Lower lobe of right lung (tissue), 2 donors: ENCODE results near the gene CEACAM3. TPM values are rescaled to one million over a fixed set of nuclear protein-coding genes. Genes with fewer than 3 reads are reported as not detected.

Experiments used
- ATAC-seq, 2 donors: fragments of 200-7000 bp; cut with Tn5 transposase; one replicate each; pipeline ENCODE4 v1.9.1; 2020 to 2022; ENCODE audit warnings: mild to moderate bottlenecking in 2 of 2, moderate library complexity in 2 of 2
- DNase-seq: peaks from one replicate; pipeline ENCODE4 v3.0.0-alpha.2; 2020
- H3K27ac ChIP-seq: fragments of 200-600 bp; one replicate; pipeline ENCODE4 v1.8.0; 2022
- H3K27me3 ChIP-seq: fragments of 200-600 bp; one replicate; pipeline ENCODE4 v1.8.0; 2022; ENCODE audit warnings: low read depth
- H3K36me3 ChIP-seq: fragments of 200-600 bp; one replicate; pipeline ENCODE4 v1.8.0; 2022; ENCODE audit warnings: mild to moderate bottlenecking
- H3K4me1 ChIP-seq: fragments of 200-600 bp; one replicate; pipeline ENCODE4 v1.8.0; 2022
- H3K4me3 ChIP-seq: fragments of 200-600 bp; one replicate; pipeline ENCODE4 v1.8.0; 2022; ENCODE audit warnings: mild to moderate bottlenecking
- H3K9me3 ChIP-seq: fragments of 200-600 bp; one replicate; pipeline ENCODE4 v1.8.0; 2022
- CTCF ChIP-seq: fragments of 200-600 bp; IDR thresholded peaks from one replicate; pipeline ENCODE4 v1.8.0; 2022; ENCODE audit warnings: antibody characterized with exemption, mild to moderate bottlenecking
- intact Hi-C: fragments of 100-400 bp; cut with DNase I; formaldehyde crosslinking; loops from one replicate; pipeline ENCODE4 v1.11.0; 2022
- total RNA-seq: library from RNA; stranded (reverse); fragmentation: NEBNext Ultra II Directional; extraction: Animal tissue kit (Norgen Biotek cat#: 25700); gene quantifications from one replicate; pipeline ENCODE4 v1.2.1, GENCODE V29; 2021
- donor health status: DM: no; HTN: yes; CAD: no; lungs with severe emphysema.

The CEACAM3 gene
- total RNA-seq, 1 donor from 2014 or later, result 4.3 TPM

GRCh38 chr19:41845001-41845050, 48.4 kb downstream of the CEACAM3 start, which contains the start of gene DMRTC2:
Gene DMRTC2, plus strand, starts transcription at chr19:41845042. Its CDS starts 2,387 bp downstream, at chr19:41847429.
- DNase-seq, result no peak
- H3K9me3 ChIP-seq, result no peaks in the 10 kb centered on the region
- H3K4me3 ChIP-seq, result no peak within 1 kb of the TSS
- no peaks in the 10 kb centered on the region for H3K4me1 ChIP-seq
- intact Hi-C loops, result no loop called here
- H3K36me3 ChIP-seq, result no peaks in the 10 kb centered on the region
- peaks cover 21% of the 10 kb centered on the region for H3K27me3 ChIP-seq
- no peak within 1 kb of the TSS for H3K27ac ChIP-seq
- no peak for TF ChIP-seq CTCF
- ATAC-seq, result no peak

- H3K36me3 ChIP-seq, result no peaks in the 10 kb centered on the region
- intact Hi-C loops, result no loop called here
- TF ChIP-seq CTCF, result no peak
- no peak for ATAC-seq
- peaks cover 21% of the 10 kb centered on the region for H3K27me3 ChIP-seq
- H3K4me1 ChIP-seq, result no peaks in the 10 kb centered on the region
- no peak overlapping the region for H3K27ac ChIP-seq
- no peak overlapping the region for H3K4me3 ChIP-seq
- no peak for DNase-seq
- H3K9me3 ChIP-seq, result no peaks in the 10 kb centered on the region
Observed at GRCh38 chr19:41845051-41845590, 48.7 kb downstream of the CEACAM3 start.

- ATAC-seq (no peak), DNase-seq (no peak)
- no peaks in the 10 kb centered on the region for H3K36me3 ChIP-seq
- H3K4me1 ChIP-seq, result no peaks in the 10 kb centered on the region
- intact Hi-C loops, result no loop called here
- no peak for TF ChIP-seq CTCF
- peaks cover 8% of the 10 kb centered on the region for H3K27me3 ChIP-seq
- no peak overlapping the region for H3K4me3 ChIP-seq
- no peak overlapping the region for H3K27ac ChIP-seq
- no peaks in the 10 kb centered on the region for H3K9me3 ChIP-seq
Observed at GRCh38 chr19:41847351-41848105, 51.1 kb downstream of the CEACAM3 start.

GRCh38 chr19:41848666-41849065, 52.3 kb downstream of the CEACAM3 start:
- ATAC-seq, result no peak

GRCh38 chr19:41849067-41849466, 52.7 kb downstream of the CEACAM3 start:
- no peak for TF ChIP-seq CTCF
- Histone ChIP-seq H3K36me3 (no peaks in the 10 kb centered on the region), H3K9me3 (no peaks in the 10 kb centered on the region), H3K4me1 (no peaks in the 10 kb centered on the region), H3K4me3 (no peak overlapping the region), H3K27ac (no peak overlapping the region), H3K27me3 (peaks cover 10% of the 10 kb centered on the region)
- DNase-seq (no peak), ATAC-seq (no peak)
- intact Hi-C loops, result no loop called here

More at GRCh38 chr19:41848666-41849065, 52.3 kb downstream of the CEACAM3 start:
- DNase-seq, result no peak
- H3K27me3 ChIP-seq, result peaks cover 10% of the 10 kb centered on the region
- TF ChIP-seq CTCF, result no peak
- intact Hi-C loops, result no loop called here
- no peaks in the 10 kb centered on the region for H3K36me3 ChIP-seq
- H3K27ac ChIP-seq, result no peak overlapping the region
- H3K4me3 ChIP-seq, result no peak overlapping the region
- H3K4me1 ChIP-seq, result no peaks in the 10 kb centered on the region
- no peaks in the 10 kb centered on the region for H3K9me3 ChIP-seq
